HCT116 (cell line): ENCODE results near the gene ARHGAP45.

Source experiments
- CTCF ChIP-seq, 3 experiments: fragments of 200-600 bp in 1 of 3; sonication (generic) in 1 of 3; IDR thresholded peaks in 2 of 3; conservative IDR thresholded peaks in 1 of 3; 2 replicates each; pipeline ENCODE4 v1.5.1; 2012 to 2017; ENCODE audit warnings: low read depth in 2 of 3, low read length in 2 of 3, antibody characterized with exemption in 1 of 3, borderline replicate concordance in 1 of 3, control low read depth in 1 of 3, mild to moderate bottlenecking in 1 of 3, mixed read lengths in 1 of 3, mixed run types in 1 of 3, moderate library complexity in 1 of 3; ENCODE audit not compliant: insufficient read depth in 1 of 3
- POLR2A ChIP-seq: IDR thresholded peaks from 2 replicates; pipeline ENCODE4 v1.7.0; 2011; ENCODE audit warnings: borderline replicate concordance; ENCODE audit not compliant: insufficient read depth, insufficient read length; ENCODE audit errors: extremely low read depth
- ZBTB33 ChIP-seq: IDR thresholded peaks from 2 replicates; pipeline ENCODE4 v1.6.1; 2011; ENCODE audit warnings: mild to moderate bottlenecking, low read length, moderate library complexity; ENCODE audit not compliant: insufficient replicate concordance; ENCODE audit errors: extremely low read depth
- ZFX ChIP-seq: fragments of 450-650 bp; IDR thresholded peaks from 2 replicates; pipeline ENCODE4 v1.6.1; 2017

GRCh38 chr19:1098177-1099051 lies 31.4 kb downstream of the ARHGAP45 start:
- TF ChIP-seq CTCF (IDR thresholded peaks at IDR 0.05 in 2 of 3, conservative IDR thresholded peaks at IDR 0.05 in 1 of 3; ENCODE audit: borderline replicate concordance in 1 of 3, insufficient read depth in 1 of 3, low read depth in 2 of 3, low read length in 2 of 3) (no peak), ZBTB33 (no peak), POLR2A (no peak), ZFX (no peak)
